ENCODE results near the gene SLC9A4. TPM values are rescaled to one million over a fixed set of nuclear protein-coding genes. Genes with fewer than 3 reads are reported as not detected.

Gene SLC9A4
- total and polyA plus RNA-seq, 9 of the 15 experiments (the other 6 are each of a cell fraction or from before 2014, with no cell fraction given), result 0.04 to 0.15 (median 0.04) TPM; not detected in 5

DNA sequence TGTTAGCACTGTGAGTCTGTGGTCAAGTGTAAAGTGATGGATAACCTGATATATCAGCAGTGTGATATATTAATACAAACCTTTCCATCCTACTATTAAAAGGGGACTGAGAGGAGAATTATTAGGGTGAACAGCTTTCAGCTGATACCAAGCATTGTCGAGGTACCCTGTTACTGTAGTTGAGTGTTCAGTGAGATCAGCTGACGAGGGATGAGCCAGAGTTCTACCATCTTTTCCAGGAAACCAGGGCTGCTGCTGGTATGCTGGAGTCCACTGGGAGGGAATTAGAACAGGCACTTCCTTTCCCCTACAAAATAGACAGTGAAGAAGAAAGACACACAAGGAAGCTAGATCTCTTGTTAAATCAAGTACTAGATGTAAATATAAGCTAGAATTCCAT is 49.7 kb upstream of the SLC9A4 start (continued):
- TF ChIP-seq CHD4 (IDR thresholded peaks at IDR 0.05; ENCODE audit: insufficient read depth, insufficient replicate concordance, low read depth, low read length, poor library complexity, severe bottlenecking) (no peak), GATAD2B (IDR thresholded peaks at IDR 0.05; ENCODE audit: borderline replicate concordance) (no peak), BHLHE40 (IDR thresholded peaks at IDR 0.05; ENCODE audit: low read length) (no peak), ZKSCAN3 (CRISPR knock-in tag; IDR thresholded peaks at IDR 0.05) (no peak), ZNF175 (CRISPR knock-in tag; IDR thresholded peaks at IDR 0.05; ENCODE audit: low read depth) (peak; percentile 39; the same call in 1 of the 2 replicates), SP1 (CRISPR knock-in tag; IDR thresholded peaks at IDR 0.05) (no peak), TBP (optimal IDR thresholded peaks at IDR 0.05; ENCODE audit: low read depth, low read length) (no peak), FOXM1 (IDR thresholded peaks at IDR 0.05; ENCODE audit: low read depth) (no peak), FOXM1 (CRISPR knock-in tag; IDR thresholded peaks at IDR 0.05; ENCODE audit: low read depth) (no peak), KLF16 (IDR thresholded peaks at IDR 0.05) (no peak), FOSL1 (tag; conservative IDR thresholded peaks at IDR 0.05) (no peak), ZFP1 (CRISPR knock-in tag; IDR thresholded peaks at IDR 0.05) (0 out of 2 replicates have a peak, but pooled peaks have one; percentile 52), ZBTB7A (IDR thresholded peaks at IDR 0.05; ENCODE audit: borderline replicate concordance, control insufficient read depth, low read depth, low read length) (no peak), CREB5 (CRISPR knock-in tag; IDR thresholded peaks at IDR 0.05) (no peak), PURB (CRISPR knock-in tag; IDR thresholded peaks at IDR 0.05; ENCODE audit: low read depth) (no peak), LEF1 (IDR thresholded peaks at IDR 0.05) (no peak), PHF21A (IDR thresholded peaks at IDR 0.05; ENCODE audit: borderline replicate concordance, low read depth) (no peak), KDM2B (CRISPR knock-in tag; IDR thresholded peaks at IDR 0.05) (no peak), CREBBP (IDR thresholded peaks at IDR 0.05; ENCODE audit: low read depth, low read length) (no peak), CBX2 (IDR thresholded peaks at IDR 0.05; ENCODE audit: insufficient read depth, low read length, poor library complexity, severe bottlenecking) (no peak), ZNF766 (CRISPR knock-in tag; conservative IDR thresholded peaks at IDR 0.05) (peak; percentile 21; the same call in 1 of the 2 replicates), GTF2F1 (IDR thresholded peaks at IDR 0.05; ENCODE audit: low read depth, low read length) (no peak), ZEB2 (IDR thresholded peaks at IDR 0.05) (no peak), SMARCA5 (IDR thresholded peaks at IDR 0.05) (no peak), XRCC3 (IDR thresholded peaks at IDR 0.05) (no peak), EP400 (IDR thresholded peaks at IDR 0.05) (no peak), HDAC3 (IDR thresholded peaks at IDR 0.05; ENCODE audit: borderline replicate concordance, partially characterized antibody) (no peak), CCNT2 (IDR thresholded peaks at IDR 0.05; ENCODE audit: borderline replicate concordance, extremely low read depth, insufficient read length, low read depth, low read length) (no peak), PRMT5 (CRISPR knock-in tag; IDR thresholded peaks at IDR 0.05) (no peak), SMAD3 (CRISPR knock-in tag; conservative IDR thresholded peaks at IDR 0.05) (peak; percentile 57; the same call in 1 of the 2 replicates)
- TF ChIP-seq, protein P1, sequence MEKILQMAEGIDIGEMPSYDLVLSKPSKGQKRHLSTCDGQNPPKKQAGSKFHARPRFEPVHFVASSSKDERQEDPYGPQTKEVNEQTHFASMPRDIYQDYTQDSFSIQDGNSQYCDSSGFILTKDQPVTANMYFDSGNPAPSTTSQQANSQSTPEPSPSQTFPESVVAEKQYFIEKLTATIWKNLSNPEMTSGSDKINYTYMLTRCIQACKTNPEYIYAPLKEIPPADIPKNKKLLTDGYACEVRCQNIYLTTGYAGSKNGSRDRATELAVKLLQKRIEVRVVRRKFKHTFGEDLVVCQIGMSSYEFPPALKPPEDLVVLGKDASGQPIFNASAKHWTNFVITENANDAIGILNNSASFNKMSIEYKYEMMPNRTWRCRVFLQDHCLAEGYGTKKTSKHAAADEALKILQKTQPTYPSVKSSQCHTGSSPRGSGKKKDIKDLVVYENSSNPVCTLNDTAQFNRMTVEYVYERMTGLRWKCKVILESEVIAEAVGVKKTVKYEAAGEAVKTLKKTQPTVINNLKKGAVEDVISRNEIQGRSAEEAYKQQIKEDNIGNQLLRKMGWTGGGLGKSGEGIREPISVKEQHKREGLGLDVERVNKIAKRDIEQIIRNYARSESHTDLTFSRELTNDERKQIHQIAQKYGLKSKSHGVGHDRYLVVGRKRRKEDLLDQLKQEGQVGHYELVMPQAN (IDR thresholded peaks at IDR 0.05; ENCODE audit: borderline replicate concordance), result no peak

Measured in K562 (cell line).